ENCODE results near the gene SFXN3.

The SFXN3 gene

GRCh38 chr10:101061624-101062231, 30.7 kb downstream of the SFXN3 start, which contains the start of gene KAZALD1:
Gene KAZALD1 (plus strand): TSS chr10:101061989. CDS start chr10:101062593, 604 bp downstream.
- Histone ChIP-seq H3K9me3 (ENCODE audit: low read depth, low read length) (no peaks in the 10 kb centered on the region), H3K27ac (peak within 1 kb of the TSS; percentile 94), H3K36me3 (ENCODE audit: insufficient read depth, low read length) (no peaks in the 10 kb centered on the region), H3K9ac (ENCODE audit: insufficient read length) (peak within 1 kb of the TSS; percentile 95), H3K4me3 (peak within 1 kb of the TSS; percentile 93)
- DNase-seq (ENCODE audit: low read depth, low spot score): no peak
- TF ChIP-seq POLR2AphosphoS5 (IDR thresholded peaks at IDR 0.05; ENCODE audit: borderline replicate concordance, low read depth, low read length): no peak
- TF ChIP-seq FOXP2 (optimal IDR thresholded peaks at IDR 0.05; ENCODE audit: control extremely low read depth, extremely low read length, insufficient read depth): no peak
- no peak for TF ChIP-seq EZH2 (IDR thresholded peaks at IDR 0.05)

GRCh38 chr10:101062232-101063049, 31.4 kb downstream of the SFXN3 start:
- Histone ChIP-seq H3K36me3 (ENCODE audit: insufficient read depth, low read length) (no peaks in the 10 kb centered on the region), H3K9ac (ENCODE audit: insufficient read length) (no peak overlapping the region), H3K27ac (no peak overlapping the region), H3K9me3 (ENCODE audit: low read depth, low read length) (no peaks in the 10 kb centered on the region), H3K4me3 (no peak overlapping the region)
- DNase-seq (ENCODE audit: low read depth, low spot score): no peak
- TF ChIP-seq FOXP2 (optimal IDR thresholded peaks at IDR 0.05; ENCODE audit: control extremely low read depth, extremely low read length, insufficient read depth): no peak
- TF ChIP-seq POLR2AphosphoS5 (IDR thresholded peaks at IDR 0.05; ENCODE audit: borderline replicate concordance, low read depth, low read length): no peak
- no peak for TF ChIP-seq EZH2 (IDR thresholded peaks at IDR 0.05)

- no peak for TF ChIP-seq EZH2 (IDR thresholded peaks at IDR 0.05)
- TF ChIP-seq FOXP2 (optimal IDR thresholded peaks at IDR 0.05; ENCODE audit: control extremely low read depth, extremely low read length, insufficient read depth): no peak
- TF ChIP-seq POLR2AphosphoS5 (IDR thresholded peaks at IDR 0.05; ENCODE audit: borderline replicate concordance, low read depth, low read length): no peak
- DNase-seq (ENCODE audit: low read depth, low spot score): no peak
- Histone ChIP-seq H3K9ac (ENCODE audit: insufficient read length) (no peak overlapping the region), H3K36me3 (ENCODE audit: insufficient read depth, low read length) (no peaks in the 10 kb centered on the region), H3K9me3 (ENCODE audit: low read depth, low read length) (no peaks in the 10 kb centered on the region), H3K27ac (peak overlapping the region; percentile 81), H3K4me3 (peak overlapping the region; percentile 58)
Measured at GRCh38 chr10:101063050-101063525, 32.1 kb downstream of the SFXN3 start.

- Histone ChIP-seq H3K4me3 (peak overlapping the region; percentile 58), H3K9ac (ENCODE audit: insufficient read length) (no peak overlapping the region), H3K27ac (peak overlapping the region; percentile 81), H3K9me3 (ENCODE audit: low read depth, low read length) (no peaks in the 10 kb centered on the region), H3K36me3 (ENCODE audit: insufficient read depth, low read length) (no peaks in the 10 kb centered on the region)
- TF ChIP-seq EZH2 (IDR thresholded peaks at IDR 0.05): no peak
- no peak for TF ChIP-seq POLR2AphosphoS5 (IDR thresholded peaks at IDR 0.05; ENCODE audit: borderline replicate concordance, low read depth, low read length)
- TF ChIP-seq FOXP2 (optimal IDR thresholded peaks at IDR 0.05; ENCODE audit: control extremely low read depth, extremely low read length, insufficient read depth): no peak
- no peak for DNase-seq (ENCODE audit: low read depth, low spot score)
Measured at GRCh38 chr10:101063548-101064414, 32.7 kb downstream of the SFXN3 start.

- no peak for DNase-seq (ENCODE audit: low read depth, low spot score)
- no peak overlapping the region for H3K4me3 ChIP-seq
- no peaks in the 10 kb centered on the region for H3K36me3 ChIP-seq (ENCODE audit: insufficient read depth, low read length)
- no peak overlapping the region for H3K9ac ChIP-seq (ENCODE audit: insufficient read length)
- TF ChIP-seq FOXP2 (optimal IDR thresholded peaks at IDR 0.05; ENCODE audit: control extremely low read depth, extremely low read length, insufficient read depth) (no peak), POLR2AphosphoS5 (IDR thresholded peaks at IDR 0.05; ENCODE audit: borderline replicate concordance, low read depth, low read length) (no peak), EZH2 (IDR thresholded peaks at IDR 0.05) (no peak)
- no peak overlapping the region for H3K27ac ChIP-seq
- no peaks in the 10 kb centered on the region for H3K9me3 ChIP-seq (ENCODE audit: low read depth, low read length)
Measured at GRCh38 chr10:101064415-101065030, 33.5 kb downstream of the SFXN3 start.

- Histone ChIP-seq H3K27ac (no peak overlapping the region), H3K9me3 (ENCODE audit: low read depth, low read length) (no peaks in the 10 kb centered on the region), H3K36me3 (ENCODE audit: insufficient read depth, low read length) (no peaks in the 10 kb centered on the region), H3K4me3 (no peak overlapping the region), H3K9ac (ENCODE audit: insufficient read length) (no peak overlapping the region)
- DNase-seq (ENCODE audit: low read depth, low spot score): no peak
- no peak for TF ChIP-seq EZH2 (IDR thresholded peaks at IDR 0.05)
Measured at GRCh38 chr10:101065481-101066145, 34.6 kb downstream of the SFXN3 start.

- Histone ChIP-seq H3K27ac (no peak overlapping the region), H3K4me3 (peak overlapping the region; percentile 77; the same call in 1 of the 2 replicates), H3K9ac (ENCODE audit: insufficient read length) (no peak overlapping the region), H3K36me3 (ENCODE audit: insufficient read depth, low read length) (no peaks in the 10 kb centered on the region), H3K9me3 (ENCODE audit: low read depth, low read length) (no peaks in the 10 kb centered on the region)
- DNase-seq (ENCODE audit: low read depth, low spot score): no peak
- no peak for TF ChIP-seq POLR2AphosphoS5 (IDR thresholded peaks at IDR 0.05; ENCODE audit: borderline replicate concordance, low read depth, low read length)
- no peak for TF ChIP-seq EZH2 (IDR thresholded peaks at IDR 0.05)
- no peak for TF ChIP-seq FOXP2 (optimal IDR thresholded peaks at IDR 0.05; ENCODE audit: control extremely low read depth, extremely low read length, insufficient read depth)
Measured at GRCh38 chr10:101066146-101066895, 35.3 kb downstream of the SFXN3 start.
